Activated CD4-positive, alpha-beta T cell treated with anti-CD3 and anti-CD28 coated beads, Interleukin-2, amount 10 ng/mL, durations not matched to agents 7 days and 5 days (primary cell): ENCODE results near the gene METTL17. TPM values are rescaled to one million over a fixed set of nuclear protein-coding genes. Genes with fewer than 3 reads are reported as not detected.

Experiments
- CTCF ChIA-PET: fragments of 350-600 bp; sonication (Branson Sonifier 250); formaldehyde crosslinking; loops from one replicate; lab custom pipeline; 2021; ENCODE audit warnings: antibody characterized with exemption; lab: Charles Lee
- POLR2A ChIA-PET: fragments of 350-600 bp; sonication (Branson Sonifier 250); formaldehyde crosslinking; loops from one replicate; lab custom pipeline; 2021; ENCODE audit warnings: antibody characterized with exemption; lab: Charles Lee
- DNase-seq: peaks from one replicate; pipeline ENCODE4 v3.0.0-alpha.2; 2020
- H3K27ac Mint-ChIP-seq: one replicate; pipeline ENCODE4 v1.8.0; 2021; ENCODE audit warnings: mild to moderate bottlenecking, moderate library complexity, mixed read lengths
- H3K27me3 Mint-ChIP-seq: one replicate; pipeline ENCODE4 v1.8.0; 2021; ENCODE audit warnings: mixed read lengths
- H3K36me3 Mint-ChIP-seq: one replicate; pipeline ENCODE4 v1.8.0; 2021; ENCODE audit warnings: low read depth, mixed read lengths
- H3K4me1 Mint-ChIP-seq: one replicate; pipeline ENCODE4 v1.8.0; 2021; ENCODE audit warnings: mixed read lengths
- H3K4me3 Mint-ChIP-seq: one replicate; pipeline ENCODE4 v1.8.0; 2021; ENCODE audit warnings: mild to moderate bottlenecking, moderate library complexity, mixed read lengths
- H3K9me3 Mint-ChIP-seq: one replicate; pipeline ENCODE4 v1.8.0; 2021; ENCODE audit warnings: mixed read lengths
- microRNA-seq: library from miRNA; unstranded; fragments of <30 nt; microRNA quantifications from one replicate; pipeline ENCODE4 v1.2.0, GENCODE V29; 2021; ENCODE audit warnings: borderline microRNAs expressed, borderline replicate concordance
- total RNA-seq, 2 experiments: library from RNA; stranded (reverse); gene quantifications; one replicate each; pipeline ENCODE4 v1.2.3, GENCODE V29; 2021

Gene METTL17
- total RNA-seq, 2 experiments from 2014 or later: 97.4 to 99.6 TPM

GRCh38 chr14:21041676-21042433 lies 52.1 kb downstream of the METTL17 start, which contains the start of gene RNASE7:
Gene RNASE7 (plus strand): TSS chr14:21042362. CDS start chr14:21042993, 631 bp downstream.
- H3K4me3 Mint-ChIP-seq: no peak within 1 kb of the TSS
- CTCF ChIA-PET: interaction anchor here (2.5 to 3.2 kb wide), 3 partner anchors 27 to 63 kb away, joined by 5 to 30 read pairs (median 13); no protein-coding TSS in a partner anchor
- peaks cover 5% of the 10 kb centered on the region for H3K4me1 Mint-ChIP-seq
- no peak within 1 kb of the TSS for H3K27ac Mint-ChIP-seq
- no peaks in the 10 kb centered on the region for H3K9me3 Mint-ChIP-seq
- peaks cover 17% of the 10 kb centered on the region for H3K27me3 Mint-ChIP-seq
- POLR2A ChIA-PET: no interaction called here
- no peaks in the 10 kb centered on the region for H3K36me3 Mint-ChIP-seq
- no peak for DNase-seq

GRCh38 chr14:21042918-21043317 lies 53.1 kb downstream of the METTL17 start:
- peaks cover 19% of the 10 kb centered on the region for H3K27me3 Mint-ChIP-seq
- H3K27ac Mint-ChIP-seq: no peak overlapping the region
- H3K4me3 Mint-ChIP-seq: no peak overlapping the region

GRCh38 chr14:21043387-21043973 lies 53.7 kb downstream of the METTL17 start:
- ChIA-PET CTCF (interaction anchor here (0.6 to 2.8 kb wide), 7 partner anchors 10 to 61 kb away, joined by 3 to 13 read pairs (median 4); no protein-coding TSS in a partner anchor), POLR2A (no interaction called here)
- Mint-ChIP-seq H3K4me1 (peaks cover 5% of the 10 kb centered on the region), H3K36me3 (no peaks in the 10 kb centered on the region), H3K27me3 (peaks cover 18% of the 10 kb centered on the region), H3K9me3 (no peaks in the 10 kb centered on the region), H3K4me3 (no peak overlapping the region), H3K27ac (no peak overlapping the region)
- no peak for DNase-seq

More at GRCh38 chr14:21042918-21043317, 53.1 kb downstream of the METTL17 start:
- no peak for DNase-seq
- Mint-ChIP-seq H3K4me1 (peaks cover 5% of the 10 kb centered on the region), H3K36me3 (no peaks in the 10 kb centered on the region), H3K9me3 (no peaks in the 10 kb centered on the region)
- ChIA-PET POLR2A (no interaction called here), CTCF (interaction anchor here (0.6 to 2.8 kb wide), 5 partner anchors 10 to 62 kb away, joined by 3 to 13 read pairs (median 5); no protein-coding TSS in a partner anchor)

GRCh38 chr14:21043974-21044618 lies 54.3 kb downstream of the METTL17 start:
- H3K27ac Mint-ChIP-seq: no peak overlapping the region
- no peaks in the 10 kb centered on the region for H3K36me3 Mint-ChIP-seq
- DNase-seq: no peak
- no peaks in the 10 kb centered on the region for H3K9me3 Mint-ChIP-seq
- H3K4me1 Mint-ChIP-seq: peaks cover 5% of the 10 kb centered on the region
- H3K4me3 Mint-ChIP-seq: no peak overlapping the region
- peaks cover 21% of the 10 kb centered on the region for H3K27me3 Mint-ChIP-seq
- POLR2A ChIA-PET: no interaction called here
- CTCF ChIA-PET: interaction anchor here (0.8 to 2.8 kb wide), 7 partner anchors 9 to 61 kb away, joined by 3 to 13 read pairs (median 4); no protein-coding TSS in a partner anchor

Small RNA genes within 50 kb of the gene (microRNA-seq; reads per million reads assigned to microRNA genes)
- not detected for gene MIR6717

Other genes starting within 250 kb of the METTL17 start
- gene EDDM3A, start 244.1 kb upstream of the METTL17 start, total RNA-seq: not detected
- gene EDDM3B, start 221.6 kb upstream of the METTL17 start, total RNA-seq: not detected
- 1 to 10 TPM; 2.4 TPM for gene RNASE6, start 208.7 kb upstream of the METTL17 start, total RNA-seq
- gene RNASE1, start 187.1 kb upstream of the METTL17 start, total RNA-seq: not detected
- gene RNASE3, start 98.6 kb upstream of the METTL17 start, total RNA-seq: not detected
- not detected for gene RNASE2, start 34.5 kb upstream of the METTL17 start, total RNA-seq
- under 1 TPM; 0.25 to 0.37 TPM for gene SLC39A2, start 9.3 kb downstream of the METTL17 start, total RNA-seq
- gene NDRG2, start 35.1 kb downstream of the METTL17 start, total RNA-seq: 10 to 100 TPM; 10.4 to 11.0 TPM
- gene TPPP2, start 40.2 kb downstream of the METTL17 start, total RNA-seq: not detected
- gene RNASE13, start 44.8 kb downstream of the METTL17 start, total RNA-seq: not detected
- gene RNASE7, start 52.4 kb downstream of the METTL17 start, total RNA-seq: not detected
- not detected for gene RNASE8, start 67.8 kb downstream of the METTL17 start, total RNA-seq
- under 1 TPM in 1 of 2 experiments, not detected in 1; 0.22 TPM for gene ARHGEF40, start 80.3 kb downstream of the METTL17 start, total RNA-seq
- gene ZNF219, start 108.7 kb downstream of the METTL17 start, total RNA-seq: 1 to 10 TPM; 5.0 to 6.2 TPM
- not detected for gene TMEM253, start 111.1 kb downstream of the METTL17 start, total RNA-seq
- not detected for gene OR5AU1, start 166.1 kb downstream of the METTL17 start, total RNA-seq